CD4-positive, alpha-beta T cell treated with Interferon gamma for 1 hour (primary cell): ENCODE data around the gene RPL7A.
"Not testable (repeated sequence)": the region's sequence is repeated elsewhere in the genome, so short reads cannot be mapped to it uniquely, and the experiment has no call there.

ENCODE experiments used
- DNase-seq: peaks from one replicate; pipeline ENCODE4 v3.0.0-alpha.2; 2020

RPL7A gene

DNA sequence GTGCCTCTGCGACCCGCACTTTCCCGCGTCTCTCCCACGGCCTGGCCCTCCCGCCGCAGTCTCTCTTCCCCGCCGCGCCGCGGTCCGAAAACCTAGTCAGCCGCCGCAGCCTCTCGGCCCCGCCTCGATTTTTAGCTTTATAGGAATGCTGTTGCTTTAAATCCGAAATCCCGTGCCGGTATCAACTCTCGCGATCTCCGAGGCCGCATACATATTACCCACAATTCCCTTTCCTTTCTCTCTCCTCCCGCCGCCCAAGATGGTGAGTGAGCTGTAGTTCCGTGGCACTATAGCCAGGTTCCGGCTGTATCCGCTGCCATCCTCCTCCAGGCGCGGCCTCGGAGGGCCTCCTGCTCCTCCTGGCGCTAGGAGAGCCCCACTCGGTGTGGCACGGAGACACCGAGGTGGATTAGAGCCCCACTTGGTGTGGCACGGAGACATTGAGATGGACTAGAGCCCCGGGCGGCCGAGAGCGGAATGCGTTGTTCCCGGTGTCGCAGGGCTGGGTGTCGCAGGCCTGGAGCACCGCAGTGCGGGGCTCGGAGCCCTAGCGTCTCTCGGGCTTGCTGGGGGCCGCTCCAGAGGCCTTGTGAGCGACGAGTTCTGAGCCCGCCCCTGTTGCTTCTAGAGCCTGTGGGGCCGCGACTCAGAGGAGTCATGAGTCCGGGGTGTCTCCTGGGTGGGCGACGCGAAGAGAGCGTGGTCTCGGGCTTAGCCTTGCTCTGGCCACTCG, at the start of gene RPL7A, which contains the start of gene MED22:
RPL7A (plus strand) TSS at position 234 of the 733 bp plus-strand sequence; CDS start at position 260, 26 bp downstream.
MED22 (minus strand) TSS at position 147 of the 733 bp plus-strand sequence. CDS start 1,469 bp downstream, outside the sequence.
- DNase-seq, result peak; percentile 93

DNA sequence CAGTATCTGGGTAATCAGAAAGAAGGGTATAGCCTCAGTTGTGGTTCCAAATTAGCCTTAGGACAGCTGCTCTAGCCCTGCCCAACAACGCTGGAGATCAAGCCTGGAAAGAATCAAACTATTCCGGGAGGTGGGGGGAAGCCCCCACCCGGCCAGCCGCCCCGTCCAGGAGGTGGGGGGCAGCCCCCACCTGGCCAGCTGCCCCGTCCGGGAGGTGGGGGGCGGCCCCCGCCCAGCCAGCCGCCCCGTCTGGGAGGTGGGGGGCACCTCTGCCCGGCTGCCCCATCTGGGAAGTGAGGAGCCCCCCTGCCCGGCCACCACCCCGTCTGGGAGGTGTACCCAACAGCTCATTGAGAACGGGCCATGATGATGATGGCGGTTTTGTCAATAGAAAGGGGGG, 48.0 kb upstream of the RPL7A start:
- not testable (repeated sequence) for DNase-seq

DNA sequence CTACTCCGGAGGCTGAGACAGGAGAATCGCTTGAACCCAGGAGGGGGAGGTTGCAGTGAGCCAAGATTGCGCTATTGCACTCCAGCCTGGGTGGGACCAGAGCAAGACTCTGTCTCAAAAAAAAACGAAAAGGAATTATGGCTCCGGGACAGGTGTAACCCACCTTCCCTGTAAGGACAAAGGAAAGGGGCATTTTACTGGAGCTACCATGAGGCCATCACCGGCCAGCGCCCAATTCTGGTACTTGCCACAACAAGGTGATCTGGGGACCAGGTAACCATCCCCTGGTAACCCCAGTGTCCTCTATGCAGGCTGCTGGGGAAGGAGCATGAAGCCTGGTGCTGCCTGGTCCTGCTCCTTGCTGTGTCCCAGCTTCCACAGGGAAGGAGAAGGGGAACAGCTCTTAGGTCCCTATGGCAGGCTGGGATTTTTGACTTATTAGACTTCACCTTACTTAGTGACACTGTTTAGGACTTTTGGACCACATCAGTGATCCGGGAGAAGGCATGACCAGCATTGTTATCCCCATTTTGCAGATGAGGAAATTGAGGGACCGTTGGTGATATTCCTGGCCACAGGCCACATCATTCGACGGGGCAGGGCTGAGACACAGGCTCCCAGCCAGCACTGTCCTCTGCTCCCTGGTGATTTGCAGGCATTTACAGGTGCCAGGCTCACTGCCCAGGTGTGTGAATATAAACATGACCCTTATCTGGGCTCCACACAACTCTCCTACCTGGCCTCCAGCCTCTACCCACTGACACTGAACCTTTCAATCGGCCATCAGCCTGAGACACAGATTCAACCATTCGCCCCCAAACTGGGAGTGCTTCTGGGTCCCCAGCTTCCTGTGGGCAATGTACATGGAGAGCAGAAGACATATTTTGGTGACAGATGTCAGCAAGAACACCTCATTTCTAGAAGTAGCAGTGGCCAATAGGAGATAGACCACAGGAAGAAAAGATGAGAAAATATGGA, 46.5 kb upstream of the RPL7A start:
- DNase-seq, result no peak

DNA sequence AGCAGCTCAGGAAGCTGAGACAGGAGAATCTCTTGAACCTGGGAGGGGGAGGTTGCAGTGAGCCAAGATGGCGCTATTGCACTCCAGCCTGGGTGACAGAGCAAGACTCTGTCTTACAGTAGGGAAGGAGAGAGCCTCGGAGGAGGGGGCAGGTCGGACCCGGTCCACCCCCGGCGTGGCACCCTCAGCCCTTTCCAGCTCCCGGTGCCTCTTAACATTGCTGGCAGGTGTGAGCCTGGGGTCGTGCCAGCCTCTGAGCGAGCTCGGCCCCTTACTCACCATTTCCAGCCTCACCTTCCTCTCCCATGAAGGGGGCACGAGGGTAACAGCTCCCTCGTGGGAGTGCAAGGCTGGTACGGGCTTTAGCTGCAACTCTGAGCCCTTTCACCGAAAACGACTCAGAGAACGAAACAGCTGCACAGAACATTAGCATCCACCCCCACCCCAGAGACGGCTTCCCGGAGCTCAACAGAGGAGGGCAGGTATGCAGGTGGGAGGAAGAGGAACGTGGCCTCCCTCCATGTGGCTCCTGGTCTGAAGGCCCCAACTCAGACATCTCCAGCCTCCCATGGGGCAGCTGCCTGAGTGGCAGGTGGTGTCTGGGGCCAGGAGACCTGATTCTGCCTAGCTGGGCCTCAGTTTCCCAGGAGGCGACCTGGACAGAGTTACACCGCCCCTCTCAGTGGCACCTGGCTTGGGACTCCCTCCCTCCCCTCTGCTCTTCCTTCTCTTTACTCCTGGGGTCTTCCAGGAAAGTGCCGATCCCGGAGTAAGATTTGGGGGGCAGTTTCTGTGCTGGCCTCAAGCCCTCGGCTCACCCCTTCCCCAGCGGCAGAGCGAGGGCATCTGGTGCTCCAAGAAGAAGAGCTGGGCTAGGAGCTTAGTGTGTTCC, 44.5 kb upstream of the RPL7A start:
- DNase-seq, result no peak

DNA sequence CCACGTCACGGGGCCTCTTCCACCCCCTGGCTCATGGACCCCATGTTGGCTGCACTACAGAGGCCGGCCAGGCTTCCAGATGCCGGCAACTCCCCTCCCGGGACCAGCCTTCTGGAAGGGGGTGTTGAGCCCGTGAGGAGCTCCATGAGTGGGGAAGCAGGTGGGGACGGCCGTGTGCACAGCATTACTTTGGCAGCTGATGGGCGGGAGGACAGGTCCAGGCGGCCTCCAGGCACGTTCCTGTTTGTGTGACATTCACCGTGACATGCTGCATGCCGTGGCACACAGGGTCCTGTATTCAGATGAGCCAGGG, 43.9 kb upstream of the RPL7A start:
- DNase-seq, result no peak

DNA sequence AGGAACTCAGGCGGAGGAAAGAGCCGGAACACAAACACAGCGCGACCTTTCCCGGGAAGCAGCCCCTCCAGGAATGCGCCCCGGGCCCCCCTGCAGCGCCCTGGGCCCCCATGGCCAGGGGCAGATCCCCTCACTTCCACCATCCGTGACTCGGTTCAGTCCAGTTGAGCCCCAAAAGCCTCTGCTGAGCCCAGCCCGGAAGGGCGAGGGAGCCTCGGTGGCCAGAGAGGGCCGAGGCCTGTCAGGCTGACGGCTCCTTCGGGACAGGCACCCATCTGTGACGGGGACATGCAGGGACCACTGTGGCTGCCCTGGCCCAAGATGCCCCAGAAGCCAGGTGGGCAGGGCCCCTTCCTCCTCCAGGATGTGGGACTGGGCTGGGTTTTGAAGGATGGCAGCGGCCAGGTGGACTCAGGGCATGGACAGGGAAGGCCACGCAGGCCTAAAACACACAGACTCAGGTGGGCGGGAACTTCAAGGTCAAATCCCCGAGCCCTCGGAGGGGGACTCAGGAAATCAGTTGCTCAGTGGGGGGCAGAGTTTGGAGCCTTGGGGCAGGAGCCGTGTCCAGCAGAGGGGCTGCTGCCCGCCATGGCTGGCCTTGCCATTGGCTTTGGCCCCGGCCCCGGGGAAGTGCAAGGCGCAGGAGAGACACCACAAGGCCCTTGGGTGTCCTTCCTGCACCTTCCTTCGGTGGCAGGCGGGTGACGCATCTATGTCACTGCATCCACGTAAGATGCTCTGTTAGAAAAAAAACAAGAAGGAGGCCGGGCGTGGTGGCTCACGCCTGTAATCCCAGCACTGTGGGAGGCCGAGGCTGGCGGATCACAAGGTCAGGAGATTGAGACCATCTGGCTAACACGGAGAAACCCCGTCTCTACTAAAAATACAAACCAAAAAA, 43.3 kb upstream of the RPL7A start:
- DNase-seq, result no peak

DNA sequence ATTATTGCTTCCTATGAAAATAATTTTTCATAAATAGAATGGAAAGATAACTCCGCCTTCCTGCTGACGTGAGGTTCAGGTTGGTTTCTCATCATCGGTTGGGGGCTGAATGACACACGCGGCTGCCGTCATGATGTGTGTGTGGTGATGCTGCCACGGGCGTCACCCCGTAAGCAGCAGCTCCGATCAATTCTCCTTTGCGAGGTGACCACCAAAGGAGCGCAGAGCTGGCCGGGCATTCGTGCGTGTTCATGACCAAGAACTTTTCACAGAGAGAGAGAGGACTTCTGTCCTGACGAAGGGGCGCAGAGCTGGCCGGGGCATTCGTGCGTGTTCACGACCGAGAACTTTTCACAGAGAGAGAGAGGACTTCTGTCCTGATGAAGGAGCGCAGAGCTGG, 42.3 kb upstream of the RPL7A start:
- no peak for DNase-seq

DNA sequence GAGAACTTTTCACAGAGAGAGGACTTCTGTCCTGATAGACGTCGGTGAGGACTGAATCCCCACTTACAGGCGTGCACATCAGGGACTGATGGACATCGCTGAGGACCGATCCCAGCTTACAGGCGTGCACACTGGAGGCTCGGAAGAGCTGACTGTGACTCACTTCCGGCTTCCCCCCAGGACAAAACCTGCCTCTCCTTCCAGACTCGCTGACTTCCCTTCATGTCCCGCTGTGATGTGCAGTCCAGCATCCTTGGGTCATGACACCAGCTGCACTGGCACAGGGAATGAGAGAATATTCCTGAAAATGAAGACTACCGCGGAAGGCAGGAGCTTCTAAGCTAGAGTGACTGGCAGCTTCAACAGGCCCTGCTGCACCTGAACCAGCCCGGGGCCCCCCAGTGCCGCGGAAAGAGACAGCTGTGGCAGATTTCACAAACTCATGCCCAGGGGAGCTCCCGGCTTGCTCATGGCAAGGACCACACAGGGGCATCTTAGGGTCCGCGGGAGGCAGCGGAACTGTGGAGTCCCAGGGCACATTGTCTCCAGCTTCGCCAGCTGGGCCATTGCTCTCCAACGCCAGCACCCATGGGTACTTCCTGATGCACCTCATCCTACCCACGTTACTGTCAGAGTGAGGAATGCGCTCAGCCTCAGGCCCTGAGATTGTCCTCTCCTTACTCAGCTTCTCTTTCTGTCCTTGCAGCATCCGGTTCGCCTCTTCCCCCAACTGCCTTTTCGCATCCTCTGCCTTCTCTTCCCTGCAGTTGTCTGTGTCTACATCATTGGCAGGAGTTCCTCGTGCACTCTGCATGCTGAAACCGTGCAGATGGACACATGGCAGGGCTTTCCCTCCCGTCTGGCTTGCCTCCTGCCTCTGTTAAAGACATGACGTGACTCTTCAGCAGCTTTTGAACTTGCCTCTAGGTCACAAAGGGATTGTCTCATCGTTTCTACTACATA, 41.5 kb upstream of the RPL7A start:
- no peak for DNase-seq

DNA sequence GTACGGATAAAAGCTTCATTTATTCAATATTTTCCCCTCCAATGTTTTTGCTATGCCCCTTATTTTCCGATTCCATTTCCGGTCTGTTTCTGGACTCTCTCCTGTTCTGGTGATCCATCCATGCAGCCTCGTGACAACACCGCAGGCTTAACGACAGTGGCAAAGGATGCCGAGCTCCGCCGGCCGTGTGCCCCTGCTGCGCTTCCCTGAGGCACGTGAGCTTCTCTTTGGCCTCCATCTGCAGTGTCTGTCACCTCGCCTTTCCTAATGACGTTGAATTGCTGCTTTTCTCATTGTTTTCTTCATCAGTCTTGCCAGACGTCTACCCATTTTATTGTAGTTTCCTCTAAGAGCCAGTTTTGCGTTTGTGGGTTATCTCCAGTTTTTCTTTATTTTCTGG, 40.7 kb upstream of the RPL7A start:
- no peak for DNase-seq

DNA sequence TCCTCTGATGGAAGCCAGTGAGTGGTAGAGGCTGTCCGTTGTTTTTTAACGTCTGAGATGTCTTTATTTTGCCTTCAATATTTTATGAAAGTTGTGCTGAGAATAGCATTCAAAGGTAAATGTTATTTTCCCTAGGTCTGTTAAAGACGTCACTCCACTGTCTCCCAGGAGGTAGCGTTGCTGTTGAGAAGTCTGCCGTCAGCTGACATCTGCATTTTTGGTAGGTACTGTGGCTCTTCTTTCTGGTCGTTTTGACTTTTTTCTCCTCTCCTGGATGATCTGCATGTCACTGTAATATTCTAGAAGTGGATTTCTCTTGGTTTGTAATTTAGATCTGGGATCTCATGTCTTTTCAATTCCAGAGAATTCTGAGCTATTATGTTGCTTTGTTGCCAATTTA, 38.4 kb upstream of the RPL7A start:
- no peak for DNase-seq

DNA sequence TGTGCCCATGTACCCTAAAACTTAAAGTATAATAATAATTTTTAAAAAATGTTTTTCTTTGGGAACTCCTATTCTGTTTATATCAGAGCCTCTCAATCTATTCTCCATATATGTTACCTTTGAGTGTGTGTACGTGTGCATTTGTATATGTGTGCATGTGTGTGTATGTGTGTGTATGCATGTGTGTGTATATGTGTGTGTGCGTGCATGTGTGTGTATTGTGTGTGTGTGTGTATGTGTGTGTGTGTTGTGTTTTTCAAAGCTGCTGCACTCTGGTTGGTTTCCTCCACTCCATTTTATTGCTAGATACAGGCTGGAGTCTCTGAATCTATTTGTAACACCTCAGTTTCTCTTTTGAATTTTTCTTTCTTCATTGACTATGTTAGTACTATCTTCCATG, 32.0 kb upstream of the RPL7A start:
- DNase-seq, result no peak

DNA sequence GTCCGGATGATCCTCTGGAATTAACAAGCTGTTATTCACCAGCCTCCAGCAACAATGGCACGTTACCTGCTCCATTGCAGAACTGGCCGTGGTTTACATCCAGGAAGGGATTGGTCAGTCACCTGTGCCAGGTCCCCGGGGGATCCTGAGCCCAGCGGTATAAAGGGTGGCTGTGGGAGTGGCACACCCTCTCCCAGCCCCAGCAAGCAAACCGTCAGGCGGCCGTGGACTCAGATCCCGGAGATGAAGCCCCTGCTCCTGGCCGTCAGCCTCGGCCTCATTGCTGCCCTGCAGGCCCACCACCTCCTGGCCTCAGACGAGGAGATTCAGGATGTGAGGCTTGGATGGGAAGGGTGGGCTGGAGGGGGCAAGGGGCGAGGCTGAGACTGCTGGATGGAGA, 30.5 kb upstream of the RPL7A start:
- not testable (repeated sequence) for DNase-seq

DNA sequence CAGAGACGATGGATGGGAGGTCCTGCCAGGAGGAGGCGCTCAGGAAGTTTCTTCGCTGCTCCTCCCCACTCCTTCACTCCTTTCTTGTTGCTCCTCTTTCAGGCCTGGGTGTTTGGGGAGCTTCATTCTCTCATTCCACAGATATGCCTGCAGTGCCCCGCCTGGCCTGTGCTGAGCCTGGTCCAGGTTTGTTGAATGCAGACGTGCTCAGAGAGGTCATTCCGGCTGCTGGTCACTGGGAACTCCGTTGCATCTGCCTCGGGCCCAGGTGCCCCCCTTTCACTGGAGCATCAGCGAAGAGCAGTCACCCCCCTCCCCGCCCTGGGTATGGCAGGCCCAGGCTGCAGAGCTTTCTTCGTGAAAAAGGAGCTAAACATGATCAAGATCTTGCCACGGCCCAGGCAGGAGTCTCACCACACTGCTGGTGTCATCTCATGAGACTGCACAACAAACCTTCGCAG, 27.6 kb upstream of the RPL7A start:
- no peak for DNase-seq

DNA sequence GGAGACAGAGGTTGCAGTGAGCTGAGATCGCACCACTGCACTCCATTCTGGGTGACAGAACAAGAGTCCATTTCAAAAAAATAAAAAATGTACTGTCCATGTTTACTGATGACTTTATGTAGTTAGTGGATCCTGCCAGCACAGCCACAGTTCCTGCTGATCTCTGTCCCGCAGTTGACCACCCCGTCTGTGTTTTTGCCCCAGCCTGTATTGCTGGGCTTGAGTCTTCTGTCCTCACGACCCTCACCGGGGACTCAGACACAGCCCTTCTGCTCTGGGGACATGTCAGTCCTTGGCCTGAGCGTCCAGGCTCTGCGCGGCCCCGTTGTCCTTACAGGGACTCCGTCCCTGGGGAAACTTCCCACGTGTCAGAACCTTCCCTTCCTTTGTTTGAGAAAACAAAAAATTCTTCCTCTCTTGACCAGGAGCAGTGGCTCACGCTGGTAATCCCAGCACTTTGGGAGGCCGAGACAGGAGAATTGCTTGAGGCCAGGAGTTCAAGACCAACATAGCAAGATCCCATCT, 26.5 kb upstream of the RPL7A start:
- no peak for DNase-seq

DNA sequence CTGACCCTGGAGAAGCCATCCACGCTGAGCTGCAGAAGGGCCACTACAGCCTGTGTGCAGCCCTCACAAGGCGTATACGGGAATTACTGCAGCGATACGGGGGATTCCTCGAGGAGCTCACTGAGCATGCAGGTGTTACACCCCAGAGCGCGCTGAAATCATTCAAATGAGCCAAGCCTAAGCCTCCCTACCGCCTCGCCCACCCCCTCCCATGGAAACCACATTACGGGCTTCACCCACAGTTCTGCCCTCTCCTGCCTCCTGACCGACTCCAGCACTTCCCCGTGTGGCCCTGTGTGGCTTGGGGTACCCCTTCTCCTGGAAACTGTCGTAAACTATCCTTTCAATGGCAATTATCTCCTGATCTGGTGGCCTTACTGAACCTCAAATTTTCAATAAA, 25.3 kb upstream of the RPL7A start:
- no peak for DNase-seq

DNA sequence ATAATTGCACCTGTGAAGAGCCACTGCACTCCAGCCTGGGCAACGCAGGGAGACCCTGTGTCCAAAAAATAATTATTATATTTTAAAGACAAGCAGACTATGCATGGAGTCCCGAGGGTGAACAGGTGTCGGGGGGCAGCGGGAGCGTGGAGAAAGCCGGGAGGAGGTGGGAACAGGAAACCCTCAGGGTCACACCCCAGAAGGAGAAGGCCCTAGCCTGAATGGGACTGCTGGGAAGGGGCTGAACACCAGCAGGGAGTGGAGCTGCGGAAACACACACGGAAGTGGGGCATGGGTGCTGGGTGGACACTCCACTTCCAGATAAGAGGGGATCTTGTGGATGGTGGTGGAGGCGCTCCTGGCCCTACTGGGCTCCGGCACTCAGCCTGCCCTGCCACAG, 24.8 kb upstream of the RPL7A start:
- no peak for DNase-seq

DNA sequence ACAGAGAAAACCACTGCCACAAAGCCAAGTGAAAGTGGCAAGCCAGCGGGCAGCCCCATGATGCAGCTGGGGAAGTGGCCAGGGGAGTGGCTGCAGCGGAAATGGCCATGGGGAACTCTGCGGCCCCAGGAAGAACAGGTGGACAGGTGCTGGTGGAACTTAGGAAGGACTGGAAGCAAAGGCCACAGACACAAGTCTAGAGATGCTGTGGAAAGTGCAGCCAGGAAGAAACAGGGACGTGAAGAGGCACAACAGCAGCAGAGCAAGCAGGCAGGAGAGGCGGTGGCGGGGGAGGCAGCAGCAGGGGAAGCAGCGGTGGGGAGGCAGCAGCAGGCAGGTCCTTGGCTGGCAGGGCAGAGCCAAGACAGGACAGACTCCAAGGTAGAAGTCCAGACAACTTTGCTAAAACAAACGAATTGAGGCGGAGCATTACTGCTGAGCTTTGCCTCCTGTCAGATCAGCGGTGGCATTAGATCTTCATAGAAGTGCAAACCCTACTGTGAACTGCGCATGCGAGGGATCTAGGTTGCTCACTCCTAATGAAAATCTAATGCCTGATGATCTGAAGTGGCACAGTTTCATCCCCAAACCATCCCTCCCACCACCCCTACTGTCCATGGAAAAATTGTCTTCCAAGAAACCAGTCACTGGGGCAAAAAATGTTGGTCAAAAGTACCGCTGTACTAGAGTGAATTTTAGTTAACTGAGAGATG, 23.9 kb upstream of the RPL7A start:
- DNase-seq, result no peak

DNA sequence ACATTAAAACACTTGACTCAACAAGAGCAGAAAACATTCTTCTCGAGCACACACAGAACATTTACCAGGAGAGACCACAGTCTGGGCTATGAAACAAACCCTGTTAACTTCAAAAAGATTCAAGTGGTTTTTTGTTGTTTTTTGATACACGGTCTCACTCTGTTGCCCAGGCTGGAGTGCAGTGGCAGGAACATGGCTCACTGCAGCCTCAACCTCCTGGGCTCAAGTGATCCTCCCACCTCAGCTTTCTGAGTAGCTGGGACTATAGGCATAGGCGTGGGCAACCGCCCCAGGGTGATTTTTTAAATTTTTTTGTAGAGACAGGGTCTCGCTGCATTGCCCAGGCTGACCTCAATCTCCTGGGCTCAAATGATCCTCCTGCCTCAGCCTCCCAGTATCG, 21.0 kb upstream of the RPL7A start:
- not testable (repeated sequence) for DNase-seq

DNA sequence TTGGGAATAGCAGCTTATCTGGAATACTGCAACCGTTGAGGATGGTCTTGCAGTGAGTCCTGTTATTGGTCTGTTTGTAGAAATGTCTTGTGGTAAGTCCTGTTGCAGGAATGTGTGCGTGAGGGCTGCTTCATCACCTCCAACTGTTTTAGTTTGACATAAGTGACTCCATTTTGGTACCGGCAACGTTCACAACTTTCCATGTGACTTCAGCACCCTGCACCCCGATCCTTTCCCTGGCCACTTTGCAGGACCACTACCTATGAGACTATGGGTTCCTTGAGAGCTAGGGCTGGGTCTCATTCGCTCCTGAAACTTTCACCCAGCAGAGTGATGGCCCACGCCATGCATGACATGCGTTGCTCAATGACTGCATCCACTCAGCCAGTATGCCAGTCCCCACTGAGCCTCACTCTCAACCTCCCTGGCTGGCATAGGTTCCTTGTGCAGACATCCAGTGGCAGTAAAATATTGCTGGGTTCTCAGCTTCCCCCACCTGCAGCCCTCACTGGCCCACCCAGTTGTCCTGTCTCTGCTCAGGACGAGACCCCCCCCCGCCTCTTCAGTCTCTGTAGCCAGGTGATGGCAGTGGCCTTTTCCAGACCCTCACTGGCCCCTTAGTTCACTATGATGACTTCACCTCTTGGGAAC, 20.1 kb upstream of the RPL7A start:
- no peak for DNase-seq
